Measurements from ENCODE around the gene ARHGDIB.

The ARHGDIB gene

DNA sequence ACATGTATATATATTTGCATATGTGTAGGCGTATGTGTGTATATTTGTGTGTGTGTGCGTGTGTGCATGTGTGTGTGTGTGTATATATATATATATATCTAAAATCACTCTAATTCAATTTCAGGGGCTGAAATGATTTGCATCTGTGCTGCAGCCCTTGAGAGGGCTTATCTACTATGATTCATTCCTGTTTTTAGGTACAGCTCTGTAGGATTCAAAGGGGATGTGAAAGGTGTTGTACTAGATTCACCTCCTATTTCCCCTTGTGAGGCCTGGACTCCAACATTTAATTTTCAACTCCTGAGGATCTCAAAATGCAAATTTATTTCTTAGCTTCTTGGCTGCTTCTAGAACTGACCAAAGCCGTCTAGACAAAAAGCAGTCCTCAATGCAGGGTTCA lies 34.1 kb downstream of the ARHGDIB start:
- DNase-seq: no peak

DNA sequence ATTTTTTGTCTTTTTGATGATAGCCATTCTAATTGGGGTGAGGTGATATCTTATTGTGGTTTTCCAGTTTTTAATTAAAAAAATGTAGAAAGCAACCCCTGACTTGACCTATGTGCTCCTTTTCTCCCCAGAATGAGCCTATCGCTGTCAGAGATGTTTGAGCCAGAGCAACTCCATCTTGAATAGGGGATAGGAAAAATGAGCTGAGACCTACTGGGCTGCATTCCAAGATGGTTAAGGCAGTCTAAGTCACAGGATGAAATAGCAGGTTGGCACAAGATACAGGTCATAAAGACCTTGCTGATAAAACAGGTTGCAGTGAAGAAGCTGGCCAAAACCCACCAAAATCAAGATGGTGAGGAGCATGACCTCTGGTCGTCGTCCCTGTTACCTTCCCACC lies 36.9 kb downstream of the ARHGDIB start:
- no peak for DNase-seq

DNA sequence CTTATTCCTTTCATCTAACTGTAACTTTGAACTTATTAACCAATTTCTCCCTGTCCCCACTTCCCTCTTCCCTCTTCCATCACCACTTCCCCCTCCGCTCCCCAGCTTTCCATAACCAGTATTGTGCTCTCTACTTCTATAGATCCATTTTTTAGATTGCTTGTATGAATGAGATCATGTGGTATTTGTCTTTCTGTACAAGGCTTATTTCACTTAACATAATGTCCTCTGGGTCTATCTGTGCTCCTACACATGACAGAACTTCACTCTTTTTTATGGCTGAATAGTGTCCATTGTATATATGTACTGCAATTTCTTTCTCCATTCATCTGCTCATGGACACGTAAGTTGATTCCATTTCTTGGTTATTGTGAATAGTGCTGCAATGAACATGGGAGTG lies 37.5 kb downstream of the ARHGDIB start:
- no peak for DNase-seq

DNA sequence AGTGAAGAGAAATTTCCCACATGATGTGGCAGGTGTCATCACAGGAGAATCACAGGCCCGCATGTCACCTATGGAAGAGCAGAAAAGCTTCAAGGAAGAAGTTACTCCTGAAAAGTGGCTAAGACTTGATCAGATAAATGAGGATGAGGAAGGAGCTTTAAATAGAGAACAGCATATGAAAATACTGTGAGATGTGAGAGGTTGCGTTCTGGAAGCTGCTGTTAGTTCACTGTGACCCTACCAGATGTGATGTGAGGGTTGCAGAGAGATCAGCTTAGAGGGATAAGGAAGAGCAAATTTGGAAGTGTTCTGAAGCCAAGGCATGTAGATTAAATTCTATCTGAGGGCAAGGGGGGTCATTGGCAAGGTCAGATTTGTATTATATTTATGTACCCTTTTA lies 40.2 kb downstream of the ARHGDIB start:
- no peak for DNase-seq

DNA sequence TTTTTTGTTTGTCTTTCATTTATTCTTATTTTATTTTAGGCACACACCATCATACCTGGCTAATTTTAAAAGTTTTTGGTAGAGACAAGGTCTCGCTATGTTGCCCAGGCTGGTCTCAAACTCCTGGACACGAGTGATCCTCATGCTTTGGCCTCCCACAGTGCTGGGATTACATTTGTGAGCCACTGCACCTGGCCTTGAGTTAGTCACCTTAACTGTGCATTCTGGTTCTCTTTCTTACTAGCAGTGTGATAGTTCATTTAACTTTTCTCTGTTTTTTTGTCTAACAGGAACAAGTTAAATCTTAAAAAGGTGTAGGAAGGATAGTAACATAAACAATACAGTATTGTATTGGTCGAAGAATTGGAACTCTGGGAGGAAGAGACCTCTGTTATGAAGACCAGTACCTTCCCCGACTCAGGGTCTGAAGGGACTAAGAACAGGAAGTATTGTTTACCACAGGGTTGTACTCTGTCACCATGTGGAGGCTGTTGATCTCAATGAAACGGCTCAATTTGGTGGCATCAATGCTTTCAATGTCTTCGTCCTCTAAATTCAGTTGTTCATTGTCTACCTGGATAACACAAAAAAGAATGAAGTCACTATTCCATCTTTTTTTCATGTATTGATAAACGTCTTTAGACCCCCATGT lies 40.8 kb downstream of the ARHGDIB start:
- no peak for DNase-seq

DNA sequence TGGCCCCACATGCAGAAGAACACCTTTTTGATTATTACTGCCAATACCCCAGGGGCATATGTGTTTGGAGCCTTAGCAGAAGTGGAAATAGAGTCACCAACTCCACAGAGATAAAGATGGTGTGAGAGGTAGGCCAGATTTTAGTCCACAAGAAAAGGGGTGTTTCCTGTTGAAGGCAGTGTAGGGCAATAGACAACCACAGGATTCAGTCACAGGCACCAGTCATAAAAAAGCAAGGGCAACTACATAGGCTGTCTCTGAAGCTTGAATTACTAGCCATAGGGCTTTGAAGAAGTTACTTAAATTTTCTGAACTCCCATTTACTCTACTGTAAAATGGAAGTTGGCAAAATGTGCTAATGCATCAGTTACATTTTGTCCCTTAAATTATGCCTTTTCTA lies 41.9 kb downstream of the ARHGDIB start:
- no peak for DNase-seq

DNA sequence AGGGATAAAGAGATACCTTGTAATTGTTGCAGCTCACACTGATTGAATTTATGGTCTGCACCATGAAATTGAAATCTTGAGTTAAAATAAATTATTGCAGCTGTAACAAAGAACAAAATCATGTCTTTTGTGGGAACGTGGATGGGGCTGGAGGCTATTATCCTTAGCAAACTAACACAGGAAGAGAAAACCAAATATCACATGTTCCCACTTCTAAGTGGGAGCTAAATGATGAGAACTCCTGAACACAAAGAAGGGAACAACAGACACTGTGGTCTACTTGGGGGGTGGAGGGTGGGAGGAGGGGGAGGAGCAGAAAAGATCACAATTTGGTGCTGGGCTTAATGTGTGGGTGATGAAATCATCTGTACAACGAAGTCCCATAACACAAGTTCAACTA lies 45.7 kb downstream of the ARHGDIB start:
- DNase-seq: no peak

DNA sequence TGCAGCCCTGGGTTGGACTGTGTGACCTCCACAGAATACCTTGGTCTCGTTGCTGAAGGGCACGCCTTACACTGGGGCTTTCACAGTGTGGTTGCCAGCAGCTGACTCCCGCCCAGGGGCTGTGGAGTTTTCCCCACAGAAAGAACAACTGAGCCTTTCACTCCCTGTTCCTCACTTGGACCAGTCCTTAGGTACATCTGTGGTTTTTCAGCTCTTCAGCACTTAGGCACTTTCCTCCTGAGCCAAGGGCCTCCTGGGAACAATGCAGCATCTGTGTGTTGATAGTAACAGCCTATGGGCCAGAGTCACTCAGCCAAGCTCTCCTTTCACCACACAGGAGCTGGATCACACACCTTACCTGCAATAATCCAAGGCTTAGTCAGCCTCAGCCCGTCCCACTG lies 48.0 kb downstream of the ARHGDIB start:
- no peak for DNase-seq

DNA sequence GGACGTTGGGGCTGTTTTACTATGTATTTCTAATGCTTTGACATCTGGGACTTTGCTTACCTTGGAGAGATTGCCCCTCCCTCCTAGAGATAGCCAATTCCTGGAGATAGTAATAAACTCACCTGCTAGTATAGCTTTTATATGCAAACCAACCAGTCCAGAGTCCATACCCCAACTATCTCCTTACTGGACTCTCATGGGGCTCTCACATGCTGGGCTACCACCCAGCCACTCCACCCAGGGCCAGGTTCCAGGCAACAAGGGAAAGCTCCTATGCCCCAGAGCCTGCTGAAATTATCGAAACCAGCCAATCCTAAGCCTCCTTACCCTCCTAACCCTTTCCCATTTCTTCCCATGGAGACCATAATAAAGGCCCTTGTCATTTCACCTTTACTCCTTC lies 50.3 kb downstream of the ARHGDIB start:
- no peak for DNase-seq

DNA sequence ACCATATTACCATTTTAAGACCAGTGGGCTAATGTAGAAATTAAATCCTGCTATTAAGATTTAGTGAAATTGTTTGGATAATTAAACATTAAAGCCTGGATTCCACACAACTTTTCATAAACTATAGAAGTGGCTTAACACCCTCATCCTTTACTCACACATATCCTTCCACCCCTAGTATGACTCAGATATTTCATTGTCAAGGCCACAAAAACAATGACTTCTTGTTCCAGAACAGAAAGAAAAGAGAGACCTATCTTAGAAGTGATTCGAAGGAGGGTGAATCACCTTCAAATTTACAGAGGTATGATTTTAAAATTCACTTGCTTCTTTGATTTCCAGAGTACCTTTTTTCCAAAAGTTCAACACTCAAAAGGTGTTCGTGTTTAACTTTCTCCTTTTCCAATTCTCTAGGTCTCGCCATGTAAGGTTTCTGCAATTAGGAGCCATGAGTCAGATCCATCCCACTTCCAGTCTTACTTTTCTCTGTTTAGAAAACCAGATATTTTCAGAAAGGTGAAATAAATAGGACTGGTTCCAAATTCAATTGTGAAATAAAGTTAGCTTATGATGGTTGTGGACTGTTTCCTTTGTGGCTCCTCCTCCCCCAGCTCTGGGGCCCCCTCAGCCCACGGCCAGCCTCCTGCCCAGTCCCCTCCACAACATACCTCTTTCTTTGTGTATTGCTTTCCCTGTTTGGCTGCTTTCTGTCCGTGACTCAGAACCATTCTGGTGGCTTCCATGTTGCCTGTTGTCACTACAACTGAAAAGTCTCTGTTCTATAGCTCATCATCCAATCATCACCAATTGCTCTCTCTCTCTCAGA lies 51.1 kb downstream of the ARHGDIB start:
- DNase-seq: peak; percentile 57

DNA sequence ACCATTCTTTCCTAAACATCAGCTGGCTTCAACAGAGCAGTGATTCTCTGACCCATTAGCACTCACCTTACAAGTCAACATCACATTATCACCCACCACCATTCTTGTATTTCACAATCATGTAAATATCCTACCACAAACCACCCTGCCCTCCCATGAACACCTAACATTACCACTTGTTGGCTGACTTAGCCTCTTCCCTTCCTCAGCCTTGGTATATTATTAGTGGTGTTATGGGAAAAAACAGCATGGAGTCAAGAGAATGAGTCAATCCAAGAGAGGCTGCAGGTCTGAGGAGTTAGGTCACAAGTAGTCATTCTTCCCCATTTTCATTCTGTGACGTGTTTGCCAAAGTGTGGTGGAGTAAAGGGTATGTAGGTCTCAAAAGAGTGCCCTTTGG lies 53.4 kb downstream of the ARHGDIB start:
- peak; percentile 52 for DNase-seq

DNA sequence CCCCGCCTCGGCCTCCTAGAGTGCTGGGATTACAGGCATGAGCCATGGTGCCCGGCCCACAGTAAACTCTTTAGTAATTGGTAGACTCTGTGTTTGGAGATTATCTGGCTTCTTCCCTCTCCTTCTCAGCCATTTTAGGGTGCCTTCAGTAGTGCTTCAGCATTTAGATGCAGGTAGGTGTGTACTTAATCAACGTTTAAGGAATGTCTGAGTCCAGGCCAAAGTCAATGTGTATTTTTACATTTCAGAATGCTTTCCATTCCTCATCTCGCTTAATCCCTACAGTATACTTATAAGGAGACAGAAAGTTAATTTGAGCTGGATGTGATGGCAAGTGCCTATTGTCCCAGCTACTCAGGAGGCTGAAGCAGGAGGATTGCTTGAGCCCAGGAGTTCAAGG lies 55.3 kb downstream of the ARHGDIB start:
- DNase-seq: no peak

DNA sequence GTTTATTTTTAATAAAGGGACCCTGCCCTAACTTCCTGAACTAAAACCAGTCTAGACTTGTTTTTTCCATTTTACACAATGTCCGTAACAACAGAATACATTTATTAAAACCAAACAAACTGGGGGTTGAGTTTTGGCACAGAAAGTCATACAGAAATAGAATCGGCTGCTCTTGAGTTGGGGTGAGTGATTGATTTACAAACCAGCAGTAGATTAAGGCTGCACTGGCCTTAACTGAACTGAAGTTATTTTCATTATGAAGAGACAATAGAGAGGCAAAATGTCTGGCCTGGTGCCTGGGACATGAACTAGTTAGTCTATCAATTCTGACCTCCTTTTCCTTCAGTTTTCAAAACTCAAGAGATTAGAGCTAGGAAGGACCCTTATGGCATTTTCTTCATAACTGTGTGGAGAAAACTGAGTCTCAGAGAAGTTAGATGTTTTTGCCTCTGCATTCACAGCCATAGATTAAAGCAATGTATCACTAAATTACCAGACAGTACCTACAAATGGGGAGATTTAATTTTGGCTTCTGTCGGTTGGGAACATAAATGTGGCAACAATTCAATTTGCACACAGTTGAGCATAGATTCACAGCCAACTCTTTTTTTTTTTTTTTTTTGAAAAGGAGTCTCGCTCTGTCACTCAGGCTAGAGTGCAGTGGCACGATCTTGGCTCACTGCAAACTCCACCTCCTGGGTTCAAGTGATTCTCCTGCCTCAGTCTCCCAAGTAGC lies 56.0 kb downstream of the ARHGDIB start:
- no peak for DNase-seq

DNA sequence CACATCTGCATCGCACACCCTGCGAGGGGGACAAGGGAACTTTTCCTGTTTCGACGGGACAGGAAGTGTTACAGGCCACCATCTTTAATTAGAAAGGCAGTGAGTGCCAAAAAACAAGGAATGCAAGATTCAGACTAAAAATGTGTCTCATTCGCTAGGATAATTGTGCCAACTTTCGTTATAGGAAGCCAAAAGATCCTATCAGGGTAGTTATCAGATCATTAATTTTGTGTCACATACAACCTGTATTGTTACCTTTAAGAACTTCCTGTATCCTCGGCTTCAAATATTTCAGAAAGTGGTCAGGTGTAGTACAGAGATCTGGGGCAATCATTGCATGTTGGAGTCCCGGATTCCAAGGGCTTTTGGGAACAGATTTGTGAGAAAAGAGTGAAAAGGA lies 56.5 kb downstream of the ARHGDIB start:
- no peak for DNase-seq

DNA sequence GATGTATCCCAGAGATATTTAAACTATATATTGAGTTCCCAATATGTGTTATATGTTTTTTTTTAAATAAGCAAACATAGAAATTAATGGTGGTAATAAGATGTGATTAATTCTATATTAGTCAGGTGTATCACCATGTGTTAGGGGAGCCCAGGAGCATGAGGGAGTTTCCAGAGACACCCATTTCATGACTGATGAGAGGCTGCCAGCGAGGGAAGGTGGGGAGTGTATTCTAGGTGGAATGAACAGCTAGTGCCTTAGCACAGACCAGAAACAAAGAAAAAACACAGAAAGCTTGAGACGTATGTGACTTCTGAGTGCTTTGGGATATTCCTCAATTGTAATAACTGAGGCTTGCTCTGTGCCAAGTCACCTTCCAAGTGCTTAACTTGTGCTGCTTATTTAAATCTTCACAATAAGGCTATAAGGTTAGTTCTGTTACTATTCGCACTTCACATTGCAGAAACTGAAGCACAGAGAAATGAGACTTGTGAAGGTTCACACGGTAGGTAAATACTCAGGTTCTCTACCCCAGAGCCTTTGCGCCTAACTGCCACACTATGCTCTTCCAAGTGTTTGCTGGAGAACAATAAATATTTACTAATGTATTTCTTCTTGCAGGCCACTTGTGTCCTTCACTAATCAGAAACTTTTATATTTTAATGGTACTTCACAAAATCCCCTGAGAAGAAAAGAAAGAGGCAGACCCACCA lies 57.9 kb downstream of the ARHGDIB start:
- no peak for DNase-seq

DNA sequence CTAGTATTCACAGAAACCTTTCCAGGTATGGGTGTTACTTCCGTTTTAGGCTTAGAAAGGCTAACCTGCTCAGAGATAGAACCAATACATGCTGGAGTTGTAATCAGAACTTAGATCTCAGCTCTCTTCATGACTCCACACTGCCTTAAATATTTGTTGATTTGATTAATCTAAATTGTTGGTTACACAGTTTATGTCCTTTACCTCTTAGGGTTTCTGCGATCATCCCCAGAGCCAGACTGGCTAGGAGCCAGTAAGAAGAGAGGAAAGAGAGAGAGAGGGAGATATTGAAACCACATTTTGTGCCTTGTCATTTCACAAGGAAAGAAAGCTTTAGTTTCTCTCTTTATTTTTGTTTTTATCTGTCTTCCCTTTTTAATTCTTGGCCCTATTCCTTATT lies 58.9 kb downstream of the ARHGDIB start:
- no peak for DNase-seq

DNA sequence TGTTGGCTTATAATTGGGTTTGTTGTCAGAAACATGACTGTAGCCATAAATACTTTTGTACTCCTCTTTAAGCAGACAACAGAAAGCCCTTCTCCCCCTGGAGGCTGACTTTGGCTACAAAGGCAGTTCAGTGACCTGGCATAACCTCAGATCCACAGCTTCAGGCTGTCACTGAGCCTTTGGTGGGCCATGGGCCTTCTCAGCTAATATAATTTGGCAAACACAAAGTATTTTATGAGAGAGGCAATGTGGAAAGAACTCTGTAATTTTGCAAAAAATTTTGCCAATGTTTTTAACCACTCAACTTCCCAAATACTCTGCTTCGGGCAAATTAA lies 60.2 kb downstream of the ARHGDIB start:
- no peak for DNase-seq

DNA sequence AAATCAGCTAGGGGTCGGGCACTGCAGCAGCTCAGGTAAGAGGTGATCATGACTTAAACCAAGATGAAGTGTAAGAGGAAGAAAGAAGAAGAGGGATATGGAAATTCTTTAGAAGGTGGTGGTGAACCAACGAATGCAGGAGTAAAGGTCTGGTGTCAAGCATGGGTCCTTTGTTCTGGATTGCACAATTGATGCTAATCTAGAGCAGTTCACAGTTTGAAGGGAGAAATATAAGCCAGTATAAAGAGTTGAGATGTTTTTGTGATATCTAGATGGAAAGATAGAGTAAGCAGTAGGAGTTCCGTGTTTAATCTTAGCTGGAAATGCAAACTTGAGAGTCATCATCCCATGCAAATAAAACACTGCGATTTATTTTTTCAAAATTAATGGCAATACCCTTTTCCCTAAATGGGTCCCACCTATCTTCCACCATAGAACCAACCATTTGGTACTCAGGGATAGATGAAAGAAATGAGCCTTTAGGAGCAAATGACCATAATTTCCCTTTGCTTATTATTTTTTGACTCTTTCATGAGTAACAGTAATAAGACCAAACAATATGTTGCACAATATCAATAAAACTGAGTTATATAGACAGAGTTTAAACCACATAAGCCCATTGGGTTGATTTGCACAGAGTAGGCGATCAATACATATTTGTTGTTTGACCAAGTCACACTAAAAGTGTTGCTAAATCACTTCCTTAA lies 60.7 kb downstream of the ARHGDIB start:
- no peak for DNase-seq

DNA sequence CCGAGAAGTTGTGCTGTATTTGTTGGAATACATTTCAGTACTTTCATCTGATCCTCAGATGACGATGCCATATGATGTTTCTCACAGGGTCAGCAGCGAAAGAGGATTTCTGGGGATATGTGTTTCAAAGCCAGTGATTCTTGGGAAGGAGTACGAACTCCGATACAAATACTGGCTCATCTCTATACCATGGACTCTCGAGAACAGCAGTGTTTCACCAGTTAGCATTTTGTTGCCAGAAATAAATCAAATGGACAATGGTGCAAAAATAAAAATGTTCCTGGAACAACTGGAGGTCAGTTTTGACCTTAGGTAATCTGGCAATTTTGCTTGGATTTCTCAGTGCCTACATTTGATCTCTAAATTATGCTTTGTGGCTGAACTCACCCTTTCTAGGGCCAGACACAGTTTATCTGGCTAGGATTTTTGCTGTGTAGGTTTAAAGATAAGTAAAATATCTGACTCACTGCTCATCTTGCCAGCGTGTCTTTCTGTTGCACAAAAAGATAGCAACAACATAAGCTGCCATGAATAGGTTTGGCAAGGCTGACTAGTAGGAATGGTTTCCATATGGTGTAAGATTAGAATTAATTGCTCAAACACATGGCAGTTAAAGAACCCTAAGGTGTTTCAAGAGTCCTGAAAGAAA lies 64.8 kb downstream of the ARHGDIB start:
- no peak for DNase-seq

DNA sequence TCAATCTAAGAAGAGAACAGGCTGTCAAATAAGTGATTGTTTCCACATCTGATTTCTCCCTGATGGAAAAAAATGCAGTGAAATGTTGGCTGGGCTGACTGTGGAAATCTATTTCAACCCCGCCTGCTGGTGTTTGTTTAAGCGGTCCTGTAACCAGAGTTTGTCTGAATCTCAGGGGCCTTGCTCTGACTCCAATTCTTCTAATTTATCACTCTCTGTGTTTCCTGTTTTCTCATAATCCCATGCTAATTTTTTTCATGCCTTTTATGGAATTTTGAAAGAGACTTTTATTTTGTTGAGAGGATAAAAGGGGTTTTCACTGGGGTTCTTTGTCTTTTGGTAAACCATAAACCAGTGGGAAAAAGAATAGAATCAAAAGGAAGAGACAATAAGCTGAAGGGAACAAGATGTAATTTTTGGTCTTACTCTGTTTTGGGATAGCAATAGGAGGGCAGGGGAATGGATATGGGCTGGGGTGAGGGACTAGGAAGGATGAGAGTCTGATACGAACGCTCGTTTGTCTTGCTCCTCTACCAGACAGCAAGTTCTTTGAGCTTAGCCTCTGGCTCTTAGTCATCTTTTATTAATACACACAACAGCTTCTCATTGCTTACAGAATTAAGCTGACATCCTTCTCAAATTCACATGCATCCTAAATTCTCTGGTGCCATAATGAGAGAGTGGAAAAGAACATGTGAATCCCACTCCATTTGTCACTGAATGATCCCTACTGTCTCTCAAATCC lies 67.7 kb downstream of the ARHGDIB start:
- no peak for DNase-seq

DNA sequence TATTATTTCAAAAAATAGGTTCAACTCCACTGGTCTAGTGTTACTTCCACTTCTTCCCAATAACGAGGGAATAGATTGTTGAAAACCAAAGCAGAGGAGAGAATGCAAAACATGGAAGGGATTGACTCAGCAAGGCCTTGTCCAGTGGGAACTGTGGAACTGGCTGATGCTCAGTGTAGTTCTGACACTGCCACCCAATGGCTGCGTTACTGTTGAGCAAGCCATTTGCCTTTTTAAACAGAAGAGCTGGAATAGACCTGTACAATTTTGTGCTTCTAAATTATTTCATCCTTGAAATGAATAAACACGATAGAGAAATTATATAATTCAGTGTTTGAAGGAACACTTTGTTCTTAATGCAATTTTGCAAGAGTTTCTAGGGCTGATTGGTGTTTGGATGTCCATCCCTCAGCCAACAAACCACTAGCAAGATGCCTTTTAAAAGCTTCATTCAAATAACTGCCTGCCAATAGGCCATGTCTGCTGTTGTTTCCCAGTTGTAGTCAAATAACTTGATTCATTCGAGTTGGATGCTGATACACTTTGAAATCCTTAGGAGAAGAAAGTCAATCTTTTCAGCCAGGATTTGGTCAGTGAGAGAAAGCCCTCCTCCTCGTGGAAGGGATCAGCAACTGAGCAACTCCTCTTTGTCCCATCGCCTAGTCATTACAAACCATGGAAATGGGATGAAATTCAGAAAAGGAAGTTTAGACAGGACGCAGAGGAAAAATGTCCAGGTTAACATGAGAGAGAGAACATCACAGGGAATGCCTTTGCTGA lies 68.5 kb downstream of the ARHGDIB start:
- DNase-seq: no peak
